WERI-Rb-1 (cell line): ENCODE measurements around the gene FXYD2.

Source experiments
- DNase-seq: peaks from one replicate; pipeline ENCODE4 v3.0.0-alpha.2; 2020
- H3K27ac ChIP-seq: fragments of 250-450 bp; sonication (Bioruptor Pico); 2 replicates; pipeline ENCODE4 v1.5.1; 2020; ENCODE audit warnings: mild to moderate bottlenecking, moderate library complexity
- H3K27me3 ChIP-seq: fragments of 250-450 bp; sonication (Bioruptor Pico); 2 replicates; pipeline ENCODE4 v1.5.1; 2021; ENCODE audit warnings: mild to moderate bottlenecking, low read depth, moderate library complexity; ENCODE audit not compliant: insufficient read depth, severe bottlenecking
- H3K36me3 ChIP-seq: fragments of 250-450 bp; sonication (Bioruptor Pico); 2 replicates; pipeline ENCODE4 v1.5.1; 2020; ENCODE audit warnings: mild to moderate bottlenecking, moderate library complexity
- H3K4me3 ChIP-seq: 2 replicates; pipeline ENCODE4 v1.5.1; 2011; ENCODE audit warnings: low read depth, mild to moderate bottlenecking, control low read depth, low read length
- H3K9me3 ChIP-seq: fragments of 250-450 bp; sonication (Bioruptor Pico); 2 replicates; pipeline ENCODE4 v1.5.1; 2021; ENCODE audit warnings: mild to moderate bottlenecking, moderate library complexity; ENCODE audit not compliant: severe bottlenecking
- CTCF ChIP-seq: IDR thresholded peaks from 2 replicates; pipeline ENCODE4 v1.5.1; 2011; ENCODE audit warnings: low read depth, mild to moderate bottlenecking, control low read depth, inconsistent platforms, low read length

FXYD2 gene

GRCh38 chr11:117860139-117860538 is 35.6 kb upstream of the FXYD2 start:
- Histone ChIP-seq H3K27ac (no peak overlapping the region), H3K9me3 (no peaks in the 10 kb centered on the region), H3K27me3 (no peaks in the 10 kb centered on the region), H3K4me3 (no peak overlapping the region), H3K36me3 (no peaks in the 10 kb centered on the region)
- TF ChIP-seq CTCF: no peak
- no peak for DNase-seq

GRCh38 chr11:117859488-117860112 is 35.1 kb upstream of the FXYD2 start:
- Histone ChIP-seq H3K9me3 (no peaks in the 10 kb centered on the region), H3K36me3 (no peaks in the 10 kb centered on the region), H3K4me3 (no peak overlapping the region), H3K27me3 (no peaks in the 10 kb centered on the region), H3K27ac (no peak overlapping the region)
- no peak for TF ChIP-seq CTCF
- DNase-seq: no peak

- Histone ChIP-seq H3K27ac (no peak overlapping the region), H3K36me3 (no peaks in the 10 kb centered on the region), H3K4me3 (no peak overlapping the region), H3K27me3 (no peaks in the 10 kb centered on the region), H3K9me3 (no peaks in the 10 kb centered on the region)
- DNase-seq: no peak
- no peak for TF ChIP-seq CTCF
Measured at GRCh38 chr11:117859061-117859460, 34.5 kb upstream of the FXYD2 start.

- H3K36me3 ChIP-seq: no peaks in the 10 kb centered on the region
- TF ChIP-seq CTCF: no peak
- DNase-seq: no peak
- H3K27ac ChIP-seq: no peak overlapping the region
- no peaks in the 10 kb centered on the region for H3K27me3 ChIP-seq
- H3K4me3 ChIP-seq: no peak overlapping the region
- peaks cover 5% of the 10 kb centered on the region for H3K9me3 ChIP-seq
Measured at GRCh38 chr11:117857734-117858414, 33.3 kb upstream of the FXYD2 start.

GRCh38 chr11:117855912-117856651 is 31.5 kb upstream of the FXYD2 start:
- TF ChIP-seq CTCF: no peak
- H3K36me3 ChIP-seq: peaks cover 5% of the 10 kb centered on the region; the same call in 1 of the 2 replicates
- H3K4me3 ChIP-seq: no peak overlapping the region
- no peak overlapping the region for H3K27ac ChIP-seq
- peaks cover 9% of the 10 kb centered on the region for H3K9me3 ChIP-seq
- DNase-seq: no peak
- no peaks in the 10 kb centered on the region for H3K27me3 ChIP-seq
